GM18861 (cell line): ENCODE data around the gene ECPAS.
A peak's percentile ranks its signal among the peaks of the same experiment; 100 is the strongest.
"Not testable (repeated sequence)": the region's sequence is repeated elsewhere in the genome, so short reads cannot be mapped to it uniquely, and the experiment has no call there.

ENCODE experiments used
- ATAC-seq: cut with Tn5 transposase; IDR thresholded peaks from one replicate; pipeline ENCODE4 v1.9.1; 2021; ENCODE audit not compliant: unreplicated experiment

Gene ECPAS

GRCh38 chr9:111483858-111484571 is at the start of gene ECPAS:
Gene ECPAS (minus strand): TSS chr9:111484383. CDS start chr9:111472918, 11,465 bp downstream.
- ATAC-seq: peak; percentile 50

GRCh38 chr9:111533099-111533790 is 49.1 kb upstream of the ECPAS start:
- no peak for ATAC-seq

GRCh38 chr9:111531716-111532115 is 47.5 kb upstream of the ECPAS start:
- ATAC-seq: no peak

- ATAC-seq: no peak
Measured at GRCh38 chr9:111529787-111530186, 45.6 kb upstream of the ECPAS start.

GRCh38 chr9:111527347-111527746 is 43.2 kb upstream of the ECPAS start:
- ATAC-seq: no peak

GRCh38 chr9:111525056-111525977 is 41.1 kb upstream of the ECPAS start, which contains the start of gene ZNF483:
Gene ZNF483 (plus strand): TSS chr9:111525179. CDS start chr9:111527396, 2,217 bp downstream.
- ATAC-seq: no peak

GRCh38 chr9:111524731-111525055 is 40.5 kb upstream of the ECPAS start:
- no peak for ATAC-seq

- no peak for ATAC-seq
Measured at GRCh38 chr9:111516061-111516465, 31.9 kb upstream of the ECPAS start.

GRCh38 chr9:111514967-111515366 is 30.8 kb upstream of the ECPAS start:
- ATAC-seq: no peak

GRCh38 chr9:111511581-111511980 is 27.4 kb upstream of the ECPAS start:
- ATAC-seq: not testable (repeated sequence)

- no peak for ATAC-seq
Measured at GRCh38 chr9:111502506-111502905, 18.3 kb upstream of the ECPAS start.

- no peak for ATAC-seq
Measured at GRCh38 chr9:111501648-111502047, 17.5 kb upstream of the ECPAS start.

- no peak for ATAC-seq
Measured at GRCh38 chr9:111501005-111501562, 16.9 kb upstream of the ECPAS start.

- ATAC-seq: not testable (repeated sequence)
Measured at GRCh38 chr9:111497196-111497595, 13.0 kb upstream of the ECPAS start.

- no peak for ATAC-seq
Measured at GRCh38 chr9:111484572-111484894, 350 bp upstream of the ECPAS start.

- ATAC-seq: peak; percentile 24
Measured at GRCh38 chr9:111483439-111483857, 735 bp downstream of the ECPAS start.

- peak; percentile 52 for ATAC-seq
Measured at GRCh38 chr9:111482694-111483438, 1.3 kb downstream of the ECPAS start.

- ATAC-seq: no peak
Measured at GRCh38 chr9:111481885-111482636, 2.1 kb downstream of the ECPAS start.

- ATAC-seq: no peak
Measured at GRCh38 chr9:111477677-111478076, 6.5 kb downstream of the ECPAS start.

- no peak for ATAC-seq
Measured at GRCh38 chr9:111475195-111475594, 9.0 kb downstream of the ECPAS start.
